Measurements from ENCODE around the gene SARDH.

Gene SARDH

DNA sequence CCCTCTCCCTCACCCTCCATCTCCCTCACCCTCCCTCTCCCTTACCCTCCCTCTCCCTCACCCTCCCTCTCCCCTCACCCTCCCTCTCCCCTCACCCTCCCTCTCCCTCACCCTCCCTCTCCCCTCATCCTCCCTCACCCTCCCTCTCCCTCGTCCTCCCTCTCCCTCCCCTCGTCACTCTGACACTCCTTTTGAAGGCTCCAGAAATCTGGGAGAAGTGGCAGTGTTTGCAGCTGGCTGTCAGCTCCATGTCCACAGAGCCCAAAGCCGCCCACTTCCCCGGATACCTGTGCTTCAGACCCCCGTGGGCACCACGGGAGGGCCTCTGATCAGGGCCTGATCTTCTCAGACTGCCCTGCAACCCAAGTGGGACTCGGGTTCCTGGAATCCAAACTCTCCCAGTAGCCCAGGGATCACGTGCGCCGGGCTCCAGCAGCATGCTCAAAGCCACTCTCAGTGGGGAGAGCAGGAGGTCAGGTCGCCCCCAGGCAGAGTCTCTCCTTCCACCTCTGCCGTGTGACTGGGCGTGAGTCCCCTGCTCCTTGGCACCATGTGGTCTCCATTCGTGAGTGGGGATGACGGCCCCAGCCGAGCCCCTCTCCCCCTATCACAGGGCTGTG is 68.9 kb downstream of the SARDH start:
- Histone ChIP-seq H2AK5ac (ENCODE audit: low read length) (no peak overlapping the region), H3K18ac (ENCODE audit: low read length) (no peak overlapping the region), H3K56ac (ENCODE audit: low read length) (no peak overlapping the region), H3K23ac (ENCODE audit: low read length) (no peak overlapping the region), H3K27ac (ENCODE audit: low read depth, low read length) (no peak overlapping the region), H4K5ac (ENCODE audit: low read length) (no peak overlapping the region), H2BK120ac (ENCODE audit: low read depth, low read length) (no peak overlapping the region), H4K8ac (ENCODE audit: low read depth, low read length) (no peak overlapping the region), H3K9ac (ENCODE audit: low read length) (no peak overlapping the region), H2BK5ac (ENCODE audit: low read length) (no peak overlapping the region), H3K79me1 (ENCODE audit: low read length) (no peaks in the 10 kb centered on the region), H3K4me1 (ENCODE audit: control insufficient read depth, low read depth, low read length) (no peaks in the 10 kb centered on the region), H3K79me2 (ENCODE audit: control insufficient read depth, insufficient read depth, low read length) (no peaks in the 10 kb centered on the region), H3K27me3 (ENCODE audit: insufficient read depth, low read length, poor library complexity) (no peaks in the 10 kb centered on the region), H3K4ac (ENCODE audit: low read depth, low read length) (no peak overlapping the region), H3K4me3 (ENCODE audit: low read length) (no peak overlapping the region), H3K4me2 (ENCODE audit: low read length) (no peak overlapping the region), H2BK15ac (replicated peaks; ENCODE audit: low read depth) (no peak overlapping the region), H3K36me3 (ENCODE audit: control insufficient read depth, insufficient read depth, low read length) (no peaks in the 10 kb centered on the region)
- no CpG with 5 or more reads among the region's 16 CpGs for WGBS (ENCODE audit: extremely low coverage, insufficient coverage, low lambda C conversion rate)
- DNase-seq: peak; percentile 56

- H3K27me3 ChIP-seq (ENCODE audit: insufficient read depth, low read length, poor library complexity): no peaks in the 10 kb centered on the region
- no peak overlapping the region for H3K27ac ChIP-seq (ENCODE audit: low read depth, low read length)
- H3K79me1 ChIP-seq (ENCODE audit: low read length): no peaks in the 10 kb centered on the region
- no peak overlapping the region for H3K4ac ChIP-seq (ENCODE audit: low read depth, low read length)
- H3K79me2 ChIP-seq (ENCODE audit: control insufficient read depth, insufficient read depth, low read length): no peaks in the 10 kb centered on the region
- H3K4me3 ChIP-seq (ENCODE audit: low read length): no peak overlapping the region
- no peaks in the 10 kb centered on the region for H3K4me1 ChIP-seq (ENCODE audit: control insufficient read depth, low read depth, low read length)
- H3K18ac ChIP-seq (ENCODE audit: low read length): no peak overlapping the region
- no peak overlapping the region for H3K9ac ChIP-seq (ENCODE audit: low read length)
- no peak overlapping the region for H3K23ac ChIP-seq (ENCODE audit: low read length)
- no CpG with 5 or more reads among the region's 17 CpGs for WGBS (ENCODE audit: extremely low coverage, insufficient coverage, low lambda C conversion rate)
- no peak overlapping the region for H2AK5ac ChIP-seq (ENCODE audit: low read length)
- H4K8ac ChIP-seq (ENCODE audit: low read depth, low read length): no peak overlapping the region
- no peak overlapping the region for H2BK5ac ChIP-seq (ENCODE audit: low read length)
- H2BK120ac ChIP-seq (ENCODE audit: low read depth, low read length): no peak overlapping the region
- no peak overlapping the region for H4K5ac ChIP-seq (ENCODE audit: low read length)
- no peaks in the 10 kb centered on the region for H3K36me3 ChIP-seq (ENCODE audit: control insufficient read depth, insufficient read depth, low read length)
- no peak for DNase-seq
- no peak overlapping the region for H3K4me2 ChIP-seq (ENCODE audit: low read length)
- no peak overlapping the region for H3K56ac ChIP-seq (ENCODE audit: low read length)
- no peak overlapping the region for H2BK15ac ChIP-seq (replicated peaks; ENCODE audit: low read depth)
Measured at GRCh38 chr9:133667759-133668450, 70.2 kb downstream of the SARDH start.

GRCh38 chr9:133666845-133667244 is 71.3 kb downstream of the SARDH start:
- Histone ChIP-seq H3K36me3 (ENCODE audit: control insufficient read depth, insufficient read depth, low read length) (no peaks in the 10 kb centered on the region), H3K4me3 (ENCODE audit: low read length) (no peak overlapping the region), H3K27me3 (ENCODE audit: insufficient read depth, low read length, poor library complexity) (no peaks in the 10 kb centered on the region), H3K4ac (ENCODE audit: low read depth, low read length) (no peak overlapping the region), H3K79me1 (ENCODE audit: low read length) (no peaks in the 10 kb centered on the region), H2AK5ac (ENCODE audit: low read length) (no peak overlapping the region), H3K23ac (ENCODE audit: low read length) (no peak overlapping the region), H3K4me2 (ENCODE audit: low read length) (no peak overlapping the region), H3K56ac (ENCODE audit: low read length) (no peak overlapping the region), H3K18ac (ENCODE audit: low read length) (no peak overlapping the region), H2BK5ac (ENCODE audit: low read length) (no peak overlapping the region), H3K79me2 (ENCODE audit: control insufficient read depth, insufficient read depth, low read length) (no peaks in the 10 kb centered on the region), H4K8ac (ENCODE audit: low read depth, low read length) (no peak overlapping the region), H4K5ac (ENCODE audit: low read length) (no peak overlapping the region), H3K9ac (ENCODE audit: low read length) (no peak overlapping the region), H2BK120ac (ENCODE audit: low read depth, low read length) (no peak overlapping the region), H3K27ac (ENCODE audit: low read depth, low read length) (no peak overlapping the region), H2BK15ac (replicated peaks; ENCODE audit: low read depth) (no peak overlapping the region), H3K4me1 (ENCODE audit: control insufficient read depth, low read depth, low read length) (no peaks in the 10 kb centered on the region)
- WGBS (ENCODE audit: extremely low coverage, insufficient coverage, low lambda C conversion rate): no CpG with 5 or more reads among the region's 11 CpGs
- no peak for DNase-seq

DNA sequence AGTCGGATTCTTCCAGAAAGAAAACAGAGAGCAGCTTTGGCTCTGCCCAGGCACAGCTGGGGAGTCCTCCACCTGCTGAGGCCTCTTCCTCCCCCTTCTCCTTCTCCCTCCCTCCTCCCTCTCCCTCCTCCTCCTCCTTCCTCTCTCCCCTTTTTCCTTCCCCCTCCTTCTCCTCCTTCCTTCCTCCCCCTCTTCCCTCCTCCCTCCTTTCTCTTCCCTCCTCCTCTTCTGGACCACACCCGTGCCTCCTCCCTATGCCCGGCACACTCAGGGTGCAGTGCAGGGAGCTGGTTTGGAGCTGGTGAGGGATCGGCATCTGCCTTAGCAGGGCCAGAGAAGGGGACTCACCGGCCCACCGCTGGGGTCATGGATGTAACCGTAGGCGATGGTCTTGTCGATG is 71.8 kb downstream of the SARDH start:
- H3K23ac ChIP-seq (ENCODE audit: low read length): no peak overlapping the region
- no peak overlapping the region for H2AK5ac ChIP-seq (ENCODE audit: low read length)
- no peak overlapping the region for H3K4me3 ChIP-seq (ENCODE audit: low read length)
- H3K18ac ChIP-seq (ENCODE audit: low read length): no peak overlapping the region
- H3K9ac ChIP-seq (ENCODE audit: low read length): no peak overlapping the region
- no peak overlapping the region for H4K5ac ChIP-seq (ENCODE audit: low read length)
- H4K8ac ChIP-seq (ENCODE audit: low read depth, low read length): no peak overlapping the region
- no peak overlapping the region for H2BK120ac ChIP-seq (ENCODE audit: low read depth, low read length)
- no peaks in the 10 kb centered on the region for H3K79me1 ChIP-seq (ENCODE audit: low read length)
- H3K27me3 ChIP-seq (ENCODE audit: insufficient read depth, low read length, poor library complexity): no peaks in the 10 kb centered on the region
- H3K56ac ChIP-seq (ENCODE audit: low read length): no peak overlapping the region
- H3K4ac ChIP-seq (ENCODE audit: low read depth, low read length): no peak overlapping the region
- no peak overlapping the region for H2BK15ac ChIP-seq (replicated peaks; ENCODE audit: low read depth)
- H3K27ac ChIP-seq (ENCODE audit: low read depth, low read length): no peak overlapping the region
- H2BK5ac ChIP-seq (ENCODE audit: low read length): no peak overlapping the region
- no peak overlapping the region for H3K4me2 ChIP-seq (ENCODE audit: low read length)
- no peaks in the 10 kb centered on the region for H3K36me3 ChIP-seq (ENCODE audit: control insufficient read depth, insufficient read depth, low read length)
- no peaks in the 10 kb centered on the region for H3K4me1 ChIP-seq (ENCODE audit: control insufficient read depth, low read depth, low read length)
- no peaks in the 10 kb centered on the region for H3K79me2 ChIP-seq (ENCODE audit: control insufficient read depth, insufficient read depth, low read length)
- WGBS (ENCODE audit: extremely low coverage, insufficient coverage, low lambda C conversion rate): no CpG with 5 or more reads among the region's 9 CpGs
- DNase-seq: no peak

- Histone ChIP-seq H2BK5ac (ENCODE audit: low read length) (no peak overlapping the region), H4K8ac (ENCODE audit: low read depth, low read length) (no peak overlapping the region), H3K9ac (ENCODE audit: low read length) (no peak overlapping the region), H3K4me2 (ENCODE audit: low read length) (no peak overlapping the region), H3K79me2 (ENCODE audit: control insufficient read depth, insufficient read depth, low read length) (no peaks in the 10 kb centered on the region), H3K4me1 (ENCODE audit: control insufficient read depth, low read depth, low read length) (no peaks in the 10 kb centered on the region), H2AK5ac (ENCODE audit: low read length) (no peak overlapping the region), H3K23ac (ENCODE audit: low read length) (no peak overlapping the region), H3K27me3 (ENCODE audit: insufficient read depth, low read length, poor library complexity) (no peaks in the 10 kb centered on the region), H3K4me3 (ENCODE audit: low read length) (no peak overlapping the region), H2BK120ac (ENCODE audit: low read depth, low read length) (no peak overlapping the region), H3K27ac (ENCODE audit: low read depth, low read length) (no peak overlapping the region), H3K18ac (ENCODE audit: low read length) (no peak overlapping the region), H2BK15ac (replicated peaks; ENCODE audit: low read depth) (no peak overlapping the region), H3K56ac (ENCODE audit: low read length) (no peak overlapping the region), H3K4ac (ENCODE audit: low read depth, low read length) (no peak overlapping the region), H4K5ac (ENCODE audit: low read length) (no peak overlapping the region), H3K79me1 (ENCODE audit: low read length) (no peaks in the 10 kb centered on the region), H3K36me3 (ENCODE audit: control insufficient read depth, insufficient read depth, low read length) (no peaks in the 10 kb centered on the region)
- WGBS (ENCODE audit: extremely low coverage, insufficient coverage, low lambda C conversion rate): no CpG with 5 or more reads among the region's 12 CpGs
- no peak for DNase-seq
Measured at GRCh38 chr9:133665535-133665934, 72.6 kb downstream of the SARDH start.

GRCh38 chr9:133665096-133665495 is 73.1 kb downstream of the SARDH start:
- no peak overlapping the region for H3K9ac ChIP-seq (ENCODE audit: low read length)
- H3K36me3 ChIP-seq (ENCODE audit: control insufficient read depth, insufficient read depth, low read length): no peaks in the 10 kb centered on the region
- H2BK120ac ChIP-seq (ENCODE audit: low read depth, low read length): no peak overlapping the region
- no peak overlapping the region for H2BK15ac ChIP-seq (replicated peaks; ENCODE audit: low read depth)
- H3K79me2 ChIP-seq (ENCODE audit: control insufficient read depth, insufficient read depth, low read length): no peaks in the 10 kb centered on the region
- no peak overlapping the region for H3K4ac ChIP-seq (ENCODE audit: low read depth, low read length)
- no peak overlapping the region for H2BK5ac ChIP-seq (ENCODE audit: low read length)
- H3K4me3 ChIP-seq (ENCODE audit: low read length): no peak overlapping the region
- no peak overlapping the region for H3K56ac ChIP-seq (ENCODE audit: low read length)
- H4K5ac ChIP-seq (ENCODE audit: low read length): no peak overlapping the region
- H3K27me3 ChIP-seq (ENCODE audit: insufficient read depth, low read length, poor library complexity): no peaks in the 10 kb centered on the region
- H3K4me1 ChIP-seq (ENCODE audit: control insufficient read depth, low read depth, low read length): no peaks in the 10 kb centered on the region
- WGBS (ENCODE audit: extremely low coverage, insufficient coverage, low lambda C conversion rate): no CpG with 5 or more reads among the region's 13 CpGs
- H3K4me2 ChIP-seq (ENCODE audit: low read length): no peak overlapping the region
- H3K27ac ChIP-seq (ENCODE audit: low read depth, low read length): no peak overlapping the region
- H3K23ac ChIP-seq (ENCODE audit: low read length): no peak overlapping the region
- H3K18ac ChIP-seq (ENCODE audit: low read length): no peak overlapping the region
- H4K8ac ChIP-seq (ENCODE audit: low read depth, low read length): no peak overlapping the region
- H3K79me1 ChIP-seq (ENCODE audit: low read length): no peaks in the 10 kb centered on the region
- DNase-seq: no peak
- no peak overlapping the region for H2AK5ac ChIP-seq (ENCODE audit: low read length)

Measured in mesendoderm (in vitro differentiated cells).